ENCODE data around the gene DDX20. TPM values are rescaled to one million over a fixed set of nuclear protein-coding genes. Genes with fewer than 3 reads are reported as not detected.

DDX20 gene
- total and polyA plus RNA-seq, 2 of the 8 experiments (the other 6 are each of a cell fraction or from before 2014, with no cell fraction given) = 7.5 to 24.7 TPM

GRCh38 chr1:111761717-111762116 lies 6.0 kb downstream of the DDX20 start:
- FAIRE-seq (no peak), DNase-seq (ENCODE audit: low read depth in 1 of 2, low spot score in 2 of 2) (no peak)
- Histone ChIP-seq H3K9ac (replicated peaks in 1 of 4; ENCODE audit: extremely low read depth in 1 of 4, low read depth in 3 of 4, low read length in 3 of 4) (no peak overlapping the region), H4K8ac (ENCODE audit: extremely low read depth, insufficient read depth, low read length) (no peak overlapping the region), H2BK120ac (replicated peaks; ENCODE audit: low read depth, low read length) (no peak overlapping the region), H2AK5ac (ENCODE audit: low read depth, low read length) (no peak overlapping the region), H3K23me2 (ENCODE audit: low read depth, low read length) (peaks cover 2% of the 10 kb centered on the region; the same call in 1 of the 2 replicates), H3K79me1 (ENCODE audit: low read depth, low read length) (peaks cover 2% of the 10 kb centered on the region; the same call in 1 of the 2 replicates), H3K4me2 (ENCODE audit: insufficient read depth in 1 of 2, low read depth in 2 of 2, low read length in 2 of 2) (no peak overlapping the region), H2BK15ac (ENCODE audit: low read length) (no peak overlapping the region), H3K36me3 (ENCODE audit: control insufficient read depth in 2 of 4, insufficient read depth in 4 of 4, low read length in 3 of 4) (peaks cover 10 to 81% (median 45%) of the 10 kb centered on the region in 4 experiments), H3K27me3 (replicated peaks in 1 of 4; ENCODE audit: control insufficient read depth in 3 of 4, extremely low read depth in 1 of 4, insufficient read depth in 3 of 4, low read length in 3 of 4) (no peaks in the 10 kb centered on the region), H3K4ac (replicated peaks; ENCODE audit: insufficient read length, low read depth, low read length) (no peak overlapping the region), H2BK5ac (ENCODE audit: low read depth, low read length) (no peak overlapping the region), H3K23ac (ENCODE audit: insufficient read length) (no peak overlapping the region), H3K56ac (replicated peaks; ENCODE audit: insufficient read length, low read depth, low read length) (no peak overlapping the region), H3K27ac (ENCODE audit: low read depth, low read length) (no peak overlapping the region), H3K18ac (ENCODE audit: extremely low read depth, low read length) (no peak overlapping the region), H3K14ac (ENCODE audit: insufficient read length) (no peak overlapping the region), H2AFZ (ENCODE audit: low read length) (no peak overlapping the region), H3K4me1 (replicated peaks in 1 of 4; ENCODE audit: control insufficient read depth in 3 of 4, insufficient read depth in 4 of 4, low read length in 3 of 4) (peaks cover 0 to 3% (median 0%) of the 10 kb centered on the region in 4 experiments; a peak in 1 of 7 replicates), H2BK12ac (ENCODE audit: low read depth, low read length) (no peak overlapping the region), H3K4me3 (ENCODE audit: extremely low read depth in 1 of 4, insufficient read depth in 2 of 4, low read depth in 3 of 4, low read length in 4 of 4) (no peak overlapping the region), H4K5ac (ENCODE audit: insufficient read length, low read depth, low read length) (no peak overlapping the region), H3K9me3 (ENCODE audit: insufficient read depth in 2 of 2, low read depth in 1 of 2, low read length in 1 of 2) (no peaks in the 10 kb centered on the region), H3K79me2 (ENCODE audit: control insufficient read depth in 1 of 2, insufficient read depth in 2 of 2, low read length in 2 of 2) (peaks cover 3 to 23% of the 10 kb centered on the region in 2 experiments; a peak in 2 of 4 replicates), H4K91ac (replicated peaks; ENCODE audit: insufficient read length, low read length) (no peak overlapping the region), H4K20me1 (replicated peaks in 1 of 2; ENCODE audit: control insufficient read depth in 1 of 2, insufficient read depth in 2 of 2, low read length in 2 of 2) (no peaks in the 10 kb centered on the region), H2BK20ac (ENCODE audit: low read length) (no peak overlapping the region)
- WGBS, 2 experiments (ENCODE audit: extremely low coverage in 1 of 2, insufficient coverage in 1 of 2, insufficient read length in 1 of 2, insufficient replicate concordance in 2 of 2, low coverage in 1 of 2, low lambda C conversion rate in 2 of 2, missing lambda C conversion rate in 1 of 2) = 92% methylated on average over 2 of the region's 2 CpGs; no CpG with 5 or more reads in 1 of the 2 experiments
- POLR2A ChIA-PET (ENCODE audit: partially characterized antibody) = interaction anchor here (1.1 to 1.8 kb wide), 2 partner anchors 14 to 25 kb away, joined by 3 to 11 read pairs; no protein-coding TSS in a partner anchor
- CTCF ChIA-PET (ENCODE audit: partially characterized antibody) = interaction anchor here (40.4 kb wide), 1 partner anchor 32 kb away, joined by 1070 read pairs; the partner anchor contains the start of gene INKA2
- no peak for TF ChIP-seq RXRA (IDR thresholded peaks at IDR 0.05; ENCODE audit: insufficient read depth, low read depth, low read length)
